H54 (cell line): ENCODE results near the gene GSTM2.
"Not testable (repeated sequence)": the region's sequence is repeated elsewhere in the genome, so short reads cannot be mapped to it uniquely, and the experiment has no call there.

Experiments used
- DNase-seq: peaks from one replicate; pipeline ENCODE4 v3.0.0; 2011; ENCODE audit warnings: low spot score, mixed read lengths; ENCODE audit not compliant: insufficient read length
- FAIRE-seq: peaks from 3 replicates; lab custom pipeline; 2011; peaks lifted over from hg19 to GRCh38; lab: Jason Lieb, UNC
- POLR2A ChIP-seq: IDR thresholded peaks from 2 replicates; pipeline ENCODE4 v1.6.1; 2011; ENCODE audit warnings: low read depth, mild to moderate bottlenecking, low read length

Gene GSTM2

DNA sequence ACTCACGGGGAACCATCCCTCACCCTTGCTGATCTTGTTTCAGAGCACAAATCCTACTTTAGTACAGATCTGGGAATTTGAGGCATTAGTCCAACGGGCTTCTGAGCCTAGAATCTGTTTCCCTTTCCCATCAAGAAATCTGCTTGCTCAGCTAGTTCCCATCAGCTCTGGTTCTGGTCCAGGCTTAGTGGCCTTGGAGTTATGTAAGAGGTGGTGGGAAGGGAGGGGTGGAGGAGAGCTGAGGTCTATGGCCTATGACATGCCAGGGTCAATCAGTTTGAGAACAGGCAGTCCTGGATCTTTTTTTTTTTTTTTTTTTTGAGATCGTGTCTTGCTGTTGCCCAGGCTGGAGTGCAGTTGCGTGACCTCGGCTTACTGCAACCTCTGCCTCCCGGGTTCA, 23.9 kb downstream of the GSTM2 start:
- FAIRE-seq (no peak), DNase-seq (no peak)
- TF ChIP-seq POLR2A = no peak

GRCh38 chr1:109694400-109694799, 26.5 kb downstream of the GSTM2 start:
- DNase-seq, FAIRE-seq: not testable (repeated sequence)

GRCh38 chr1:109695138-109695537, 27.3 kb downstream of the GSTM2 start:
- DNase-seq, FAIRE-seq: not testable (repeated sequence)

DNA sequence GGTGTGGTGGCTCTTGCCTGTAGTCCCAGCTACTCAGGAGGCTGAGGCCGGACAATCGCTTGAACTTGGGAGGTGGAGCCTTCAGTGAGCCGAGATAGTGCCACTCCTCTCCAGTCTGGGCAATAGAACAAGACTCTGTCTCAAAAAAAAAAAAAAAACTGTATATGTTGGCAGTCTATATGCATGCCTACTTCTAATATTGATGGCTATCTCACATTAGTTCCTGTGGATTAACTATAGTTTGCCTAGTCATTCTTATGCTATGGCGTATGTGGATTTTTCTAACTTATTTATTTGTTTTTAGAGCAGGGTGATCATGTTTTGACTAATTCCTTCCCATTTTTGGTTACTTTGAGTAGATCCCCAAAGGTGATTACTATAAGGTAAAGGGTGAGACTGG, 29.2 kb downstream of the GSTM2 start:
- no peak for FAIRE-seq
- DNase-seq = no peak
- TF ChIP-seq POLR2A = no peak

- FAIRE-seq, DNase-seq: not testable (repeated sequence)
These were observed 30.0 kb downstream of the GSTM2 start for GRCh38 chr1:109697861-109698260.

DNA sequence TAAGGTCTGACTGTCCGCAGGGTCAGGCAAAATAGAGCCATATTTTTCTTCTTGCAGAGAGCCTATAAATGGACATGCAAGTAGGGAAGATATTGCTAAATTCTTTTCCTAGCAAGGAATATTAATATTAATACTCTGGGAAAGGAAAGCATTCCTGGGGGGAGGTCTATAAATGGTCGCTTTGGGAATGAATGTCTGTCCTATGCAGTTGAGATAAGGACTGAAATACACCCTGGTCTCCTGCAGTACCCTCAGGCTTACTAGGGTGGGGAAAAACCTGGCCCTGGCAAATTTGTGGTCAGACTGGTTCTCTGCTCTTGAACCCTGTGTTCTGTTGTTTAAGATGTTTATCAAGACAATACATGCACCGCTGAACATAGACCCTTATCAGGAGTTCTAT, 35.1 kb downstream of the GSTM2 start:
- FAIRE-seq, DNase-seq: not testable (repeated sequence)

DNA sequence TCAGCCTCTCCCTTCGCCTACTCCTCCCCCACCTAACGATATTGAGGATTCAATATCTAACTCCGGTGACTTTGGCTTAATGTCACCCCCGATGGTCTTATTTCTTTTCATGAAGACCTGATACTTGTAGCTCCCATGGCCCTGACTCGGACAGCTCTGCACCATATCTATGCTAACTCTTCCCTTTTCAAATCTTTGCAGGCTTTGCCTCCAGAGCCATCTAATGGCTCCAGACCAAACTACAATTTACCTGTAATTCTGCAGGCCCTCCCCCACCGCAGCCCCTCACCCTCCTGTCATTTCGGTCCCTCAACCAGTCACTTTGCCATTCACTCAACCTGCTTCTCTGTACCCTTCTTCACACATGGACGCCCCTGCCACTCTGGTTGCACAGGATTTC, 36.3 kb downstream of the GSTM2 start:
- DNase-seq (no peak), FAIRE-seq (no peak)
- TF ChIP-seq POLR2A = no peak

DNA sequence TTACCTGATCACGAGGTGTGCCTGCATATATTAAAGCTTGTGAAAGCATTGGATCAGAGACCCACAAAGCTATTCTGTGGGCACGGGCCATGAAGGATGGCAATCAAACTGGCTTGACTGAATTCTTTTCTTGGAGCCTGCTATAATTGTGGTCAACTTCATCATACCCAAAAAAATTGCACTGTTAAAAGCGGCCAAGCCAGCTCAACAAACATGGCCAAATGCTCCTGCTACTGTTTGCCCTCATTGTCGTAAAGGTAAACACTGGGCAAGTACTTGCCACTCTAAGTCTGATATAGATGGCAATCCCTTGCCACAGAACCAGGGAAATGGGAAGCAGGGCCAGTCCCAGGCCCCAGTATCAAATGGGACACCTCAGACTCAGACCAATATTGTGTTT, 37.6 kb downstream of the GSTM2 start:
- no peak for FAIRE-seq
- TF ChIP-seq POLR2A = no peak
- DNase-seq = no peak

DNA sequence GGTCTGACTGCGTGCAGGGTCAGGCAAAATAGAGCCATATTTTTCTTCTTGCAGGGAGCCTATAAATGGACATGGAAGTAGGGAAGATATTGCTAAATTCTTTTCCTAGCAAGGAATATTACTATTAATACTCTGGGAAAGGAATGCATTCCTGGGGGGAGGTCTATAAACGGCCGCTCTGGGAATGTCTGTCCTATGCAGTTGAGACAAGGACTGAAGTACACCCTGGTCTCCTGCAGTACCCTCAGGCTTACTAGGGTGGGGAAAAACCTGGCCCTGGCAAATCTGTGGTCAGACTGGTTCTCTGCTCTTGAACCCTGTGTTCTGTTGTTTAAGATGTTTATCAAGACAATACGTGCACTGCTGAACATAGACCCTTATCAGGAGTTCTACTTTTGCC, 41.1 kb downstream of the GSTM2 start:
- not testable (repeated sequence) for DNase-seq, FAIRE-seq

DNA sequence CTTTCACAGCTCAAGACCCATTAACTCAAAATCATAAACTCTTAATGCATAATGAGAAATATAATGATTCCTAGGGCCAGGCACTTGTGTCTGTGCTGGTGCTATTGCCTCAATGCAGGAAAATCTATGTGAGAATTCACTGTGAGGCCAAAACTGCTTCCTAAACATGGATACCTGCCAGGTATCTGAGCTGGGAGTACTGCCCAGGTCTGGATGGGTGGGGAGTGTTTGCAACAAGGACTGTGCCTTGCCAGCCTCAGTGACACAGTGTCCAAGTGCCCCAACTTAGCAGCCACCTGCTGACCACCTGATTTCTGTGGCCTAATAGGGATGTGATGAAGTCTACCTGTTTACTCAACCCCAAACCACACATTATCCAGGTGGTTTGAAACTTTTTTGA, 42.0 kb downstream of the GSTM2 start:
- not testable (repeated sequence) for DNase-seq, FAIRE-seq

DNA sequence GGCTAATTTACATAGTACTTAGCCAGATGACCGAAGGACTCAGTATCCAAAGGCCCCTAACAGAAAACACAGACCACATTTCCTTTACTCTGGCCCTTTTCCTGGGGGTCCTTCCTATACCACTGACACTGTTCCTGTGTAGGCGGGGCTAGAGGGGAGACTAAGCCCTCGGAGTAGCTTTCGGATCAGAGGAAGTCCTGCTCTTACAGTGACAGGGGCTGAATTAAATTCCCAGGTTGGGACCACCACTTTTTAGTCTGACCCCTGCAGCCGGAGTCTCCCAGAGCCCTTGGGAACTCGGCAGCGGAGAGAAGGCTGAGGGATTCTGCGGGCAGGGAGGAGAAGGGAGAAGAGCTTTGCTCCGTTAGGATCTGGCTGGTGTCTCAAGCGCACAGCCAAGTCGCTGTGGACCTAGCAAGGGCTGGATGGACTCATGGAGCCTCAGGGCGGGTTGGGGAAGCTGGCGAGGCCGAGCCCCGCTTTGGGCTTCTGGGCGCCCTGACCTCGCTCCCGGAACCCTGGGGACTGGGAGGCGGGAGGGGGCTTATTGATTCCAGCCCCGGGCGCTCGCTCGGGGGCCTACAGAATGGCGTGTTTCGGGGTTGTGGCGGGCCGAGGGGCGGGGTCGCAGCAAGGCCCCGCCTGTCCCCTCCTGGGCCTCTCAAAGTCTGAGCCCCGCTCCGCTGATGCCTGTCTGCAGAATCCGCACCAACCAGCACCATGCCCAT, 43.9 kb downstream of the GSTM2 start, which contains the start of gene GSTM5:
Gene GSTM5, plus strand, starts transcription at position 659 of the 728 bp plus-strand sequence. Its CDS starts 62 bp downstream, at position 721.
- not testable (repeated sequence) for FAIRE-seq, DNase-seq

DNA sequence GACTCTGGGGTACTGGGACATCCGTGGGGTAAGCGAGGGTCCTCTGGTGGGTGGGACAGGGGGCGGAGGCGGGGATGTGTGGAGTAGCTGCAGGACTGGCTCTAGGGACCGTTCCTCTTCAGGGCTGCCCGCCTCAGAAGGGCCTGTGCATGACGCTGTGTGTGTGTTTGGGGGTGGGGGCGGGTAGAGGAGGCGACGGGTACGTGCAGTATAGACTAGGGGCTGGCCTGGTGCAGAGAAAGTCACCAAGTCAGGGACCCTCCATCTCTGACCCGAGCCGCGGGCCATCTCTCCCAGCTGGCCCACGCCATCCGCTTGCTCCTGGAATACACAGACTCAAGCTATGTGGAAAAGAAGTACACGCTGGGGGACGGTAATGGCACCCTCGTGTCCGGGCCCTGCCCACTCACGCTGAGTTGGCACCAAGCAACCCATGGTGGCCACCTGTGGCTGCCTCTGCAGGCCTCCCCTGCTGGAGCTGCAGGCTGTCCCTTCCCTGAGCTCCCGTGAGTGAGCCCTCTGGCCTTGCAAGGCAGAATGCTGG, 44.5 kb downstream of the GSTM2 start:
- no peak for TF ChIP-seq POLR2A
- FAIRE-seq = no peak
- DNase-seq = no peak

- TF ChIP-seq POLR2A = no peak
- no peak for DNase-seq
- FAIRE-seq = no peak
These were observed 45.8 kb downstream of the GSTM2 start for GRCh38 chr1:109713636-109714035.

GRCh38 chr1:109714661-109715372, 47.0 kb downstream of the GSTM2 start:
- DNase-seq (no peak), FAIRE-seq (no peak)
- no peak for TF ChIP-seq POLR2A

- TF ChIP-seq POLR2A = no peak
- DNase-seq (no peak), FAIRE-seq (no peak)
These were observed 48.3 kb downstream of the GSTM2 start for GRCh38 chr1:109716121-109716520.
